Lower leg skin (tissue), 3 donors: ENCODE measurements around the gene TSHZ2.

Experiments used
- POLR2A ChIP-seq, 2 donors: fragments of 450-650 bp; IDR thresholded peaks; one replicate each; pipeline ENCODE4 v1.6.1; 2016 to 2017; ENCODE audit warnings: antibody characterized with exemption in 2 of 2, mild to moderate bottlenecking in 1 of 2, moderate library complexity in 1 of 2
- TF ChIP-seq, protein P1 (sequence below), 3 donors: fragments of 450-650 bp; IDR thresholded peaks; one replicate each; pipeline ENCODE4 v1.5.1; 2016; ENCODE audit warnings: antibody characterized with exemption in 3 of 3, mild to moderate bottlenecking in 3 of 3, moderate library complexity in 2 of 3

DNA sequence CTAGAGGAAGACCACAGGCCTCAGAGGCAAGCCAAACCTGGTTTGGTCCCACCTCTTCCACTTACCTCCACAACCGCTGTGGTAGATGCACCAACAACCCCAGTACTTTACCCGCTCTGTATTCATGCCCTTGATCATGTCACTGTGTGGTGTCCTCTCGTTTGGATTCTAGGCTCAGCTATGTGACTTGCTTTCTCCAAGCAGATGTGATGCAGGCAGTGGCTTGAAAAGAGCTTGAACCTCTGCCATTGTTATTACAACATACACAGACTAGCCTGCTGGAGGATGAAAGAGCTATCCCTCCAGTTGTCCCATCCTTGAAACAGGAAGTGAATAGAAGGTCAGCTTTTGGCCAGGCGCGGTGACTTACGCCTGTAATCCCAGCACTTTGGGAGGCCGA lies 473.8 kb downstream of the TSHZ2 start:
- TF ChIP-seq POLR2A (IDR thresholded peaks at IDR 0.05), result no peak
- TF ChIP-seq, protein P1, sequence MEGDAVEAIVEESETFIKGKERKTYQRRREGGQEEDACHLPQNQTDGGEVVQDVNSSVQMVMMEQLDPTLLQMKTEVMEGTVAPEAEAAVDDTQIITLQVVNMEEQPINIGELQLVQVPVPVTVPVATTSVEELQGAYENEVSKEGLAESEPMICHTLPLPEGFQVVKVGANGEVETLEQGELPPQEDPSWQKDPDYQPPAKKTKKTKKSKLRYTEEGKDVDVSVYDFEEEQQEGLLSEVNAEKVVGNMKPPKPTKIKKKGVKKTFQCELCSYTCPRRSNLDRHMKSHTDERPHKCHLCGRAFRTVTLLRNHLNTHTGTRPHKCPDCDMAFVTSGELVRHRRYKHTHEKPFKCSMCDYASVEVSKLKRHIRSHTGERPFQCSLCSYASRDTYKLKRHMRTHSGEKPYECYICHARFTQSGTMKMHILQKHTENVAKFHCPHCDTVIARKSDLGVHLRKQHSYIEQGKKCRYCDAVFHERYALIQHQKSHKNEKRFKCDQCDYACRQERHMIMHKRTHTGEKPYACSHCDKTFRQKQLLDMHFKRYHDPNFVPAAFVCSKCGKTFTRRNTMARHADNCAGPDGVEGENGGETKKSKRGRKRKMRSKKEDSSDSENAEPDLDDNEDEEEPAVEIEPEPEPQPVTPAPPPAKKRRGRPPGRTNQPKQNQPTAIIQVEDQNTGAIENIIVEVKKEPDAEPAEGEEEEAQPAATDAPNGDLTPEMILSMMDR (IDR thresholded peaks at IDR 0.05), result no peak
